HG02642 (cell line): ENCODE measurements around the gene CEMIP.
"Not testable (repeated sequence)": the region's sequence is repeated elsewhere in the genome, so short reads cannot be mapped to it uniquely, and the experiment has no call there.

Experiments used
- ATAC-seq: cut with Tn5 transposase; IDR thresholded peaks from one replicate; pipeline ENCODE4 v1.9.1; 2021; ENCODE audit warnings: mild to moderate bottlenecking; ENCODE audit not compliant: unreplicated experiment, poor library complexity

Gene CEMIP

DNA sequence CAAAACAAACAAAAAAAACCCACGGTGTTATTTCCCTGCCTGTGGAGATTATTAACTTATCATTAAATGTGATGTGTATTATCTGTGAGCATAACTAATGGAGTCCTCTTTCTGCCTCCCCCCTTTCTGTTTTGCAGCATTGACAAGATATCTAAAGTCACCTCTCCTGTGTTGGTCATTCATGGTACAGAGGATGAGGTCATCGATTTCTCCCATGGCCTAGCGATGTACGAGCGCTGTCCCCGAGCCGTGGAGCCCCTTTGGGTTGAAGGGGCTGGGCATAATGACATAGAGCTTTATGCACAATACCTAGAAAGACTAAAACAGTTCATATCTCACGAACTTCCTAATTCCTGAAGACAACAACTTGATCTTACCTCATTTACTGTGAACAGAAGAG lies 25.2 kb upstream of the CEMIP start:
- ATAC-seq: no peak

DNA sequence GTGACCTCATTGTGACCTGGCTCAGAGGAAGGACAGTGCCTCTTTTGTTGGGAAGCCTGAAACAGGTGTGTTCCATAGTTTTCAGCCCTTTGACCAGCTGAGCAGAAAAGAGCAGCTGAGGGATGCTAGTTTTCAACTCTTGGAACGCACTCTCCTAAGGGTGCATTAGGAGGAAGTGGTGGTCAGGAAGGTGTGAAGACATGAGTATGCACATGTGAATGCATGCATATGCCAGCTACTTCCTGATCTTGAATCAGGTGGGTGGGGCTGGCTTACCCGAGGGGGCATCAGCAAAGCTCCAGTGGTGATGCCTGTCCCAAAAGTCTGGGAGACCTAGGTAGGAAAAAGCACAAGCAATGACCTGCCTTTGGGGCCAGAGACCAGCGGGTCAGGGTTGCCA lies 23.3 kb upstream of the CEMIP start:
- ATAC-seq: no peak

DNA sequence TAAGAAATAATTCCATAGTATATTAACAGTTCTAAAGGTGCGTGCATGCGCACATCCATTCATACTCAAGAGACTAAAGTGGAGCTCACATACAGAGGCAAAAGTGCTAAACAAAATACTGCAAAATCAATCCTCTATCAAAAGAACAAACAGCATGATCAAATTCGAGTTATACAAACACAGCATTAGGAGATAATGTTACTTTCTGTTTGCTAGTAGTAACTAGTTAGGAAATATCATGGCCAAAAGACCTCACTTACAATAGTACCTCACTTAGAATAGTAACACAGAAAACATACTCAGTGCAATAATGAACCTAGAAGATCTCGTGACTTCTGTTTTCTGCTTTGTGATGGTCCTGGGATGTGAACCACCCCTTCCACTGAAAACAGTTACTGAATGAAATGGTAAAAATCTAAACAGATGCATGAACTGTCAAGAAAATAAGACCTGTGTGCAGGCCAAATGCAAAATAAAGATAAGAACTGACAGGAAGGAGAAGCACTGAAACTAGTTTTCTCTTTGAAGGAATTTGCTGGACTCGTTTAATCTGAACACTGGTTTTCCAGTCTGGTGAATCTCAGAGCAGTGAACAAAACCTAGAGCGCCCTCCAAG lies 20.9 kb upstream of the CEMIP start:
- ATAC-seq: no peak

DNA sequence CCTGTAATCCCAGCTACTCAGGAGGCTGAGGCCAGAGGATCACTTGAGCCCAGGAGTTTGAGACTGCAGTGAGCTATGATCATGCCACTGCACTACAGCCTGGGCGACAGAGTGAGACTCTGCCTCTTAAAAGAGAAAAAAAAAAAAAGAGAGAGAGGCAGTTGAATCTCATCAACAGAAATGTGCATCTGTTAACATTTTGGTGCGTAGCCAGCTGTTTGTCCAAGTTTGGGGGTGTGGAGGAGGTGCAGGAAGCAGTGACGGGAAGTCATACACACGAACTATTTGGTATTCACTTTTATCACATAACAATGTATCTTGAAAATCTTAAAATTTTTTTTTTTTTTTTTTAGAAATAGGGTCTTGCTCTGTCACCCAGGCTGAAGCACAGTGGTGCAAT lies 18.2 kb upstream of the CEMIP start:
- ATAC-seq: no peak

DNA sequence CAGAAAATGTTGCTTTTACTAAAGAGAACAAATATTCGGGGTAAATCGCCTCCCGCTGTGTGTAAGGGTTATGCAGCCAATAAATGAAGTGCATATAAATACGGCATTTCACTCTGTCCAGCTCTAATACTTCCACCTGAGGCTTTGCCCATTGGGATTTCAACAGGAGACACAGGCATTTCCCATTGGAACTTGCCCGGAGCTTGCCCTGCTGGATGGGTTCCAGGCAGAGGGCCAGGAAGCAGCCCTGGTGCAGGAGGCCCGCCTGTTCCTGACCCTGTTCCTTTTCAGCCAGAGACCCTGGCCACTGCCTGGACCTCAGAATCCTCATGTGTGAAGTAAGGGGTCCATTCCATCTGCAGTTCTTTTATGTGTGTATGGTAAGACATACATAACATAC lies 17.4 kb upstream of the CEMIP start:
- no peak for ATAC-seq

DNA sequence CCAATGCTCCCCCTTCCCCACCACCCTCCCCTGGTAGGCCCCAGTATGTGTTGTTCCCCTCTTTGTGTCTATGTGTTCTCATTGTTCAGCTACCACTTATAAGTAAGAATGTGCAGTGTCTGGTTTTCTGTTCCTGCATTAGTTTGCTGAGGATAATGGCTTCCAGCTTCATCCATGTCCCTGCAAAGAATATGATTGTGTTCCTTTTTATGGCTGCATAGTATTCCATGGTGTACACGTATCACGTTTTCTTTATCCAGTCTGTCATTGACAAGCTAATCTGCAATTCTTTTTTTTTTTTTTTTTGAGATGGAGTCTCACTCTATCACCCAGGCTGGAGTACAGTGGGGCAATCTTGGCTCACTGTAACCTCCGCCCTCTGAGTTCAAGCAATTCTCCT lies 15.9 kb upstream of the CEMIP start:
- ATAC-seq: not testable (repeated sequence)

DNA sequence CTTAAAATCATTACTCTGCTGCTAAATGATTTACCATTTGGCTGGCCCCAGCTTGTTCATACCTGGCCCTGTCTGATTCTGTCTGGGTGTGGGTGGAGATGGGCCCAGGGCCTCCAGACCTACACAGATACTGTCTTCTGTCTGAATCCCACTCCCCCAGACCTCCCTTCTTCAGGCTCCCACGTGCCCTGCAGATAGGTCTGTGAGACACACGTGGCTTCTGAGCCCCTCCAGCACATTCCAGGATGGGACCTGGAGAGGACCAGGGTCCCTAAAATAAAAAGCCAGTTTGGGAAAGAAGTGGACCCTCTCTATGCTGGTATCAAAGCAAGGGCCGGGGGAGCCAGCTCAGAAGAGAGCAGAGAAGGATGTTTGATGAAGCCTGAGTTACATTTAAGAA lies 14.6 kb upstream of the CEMIP start:
- ATAC-seq: no peak

DNA sequence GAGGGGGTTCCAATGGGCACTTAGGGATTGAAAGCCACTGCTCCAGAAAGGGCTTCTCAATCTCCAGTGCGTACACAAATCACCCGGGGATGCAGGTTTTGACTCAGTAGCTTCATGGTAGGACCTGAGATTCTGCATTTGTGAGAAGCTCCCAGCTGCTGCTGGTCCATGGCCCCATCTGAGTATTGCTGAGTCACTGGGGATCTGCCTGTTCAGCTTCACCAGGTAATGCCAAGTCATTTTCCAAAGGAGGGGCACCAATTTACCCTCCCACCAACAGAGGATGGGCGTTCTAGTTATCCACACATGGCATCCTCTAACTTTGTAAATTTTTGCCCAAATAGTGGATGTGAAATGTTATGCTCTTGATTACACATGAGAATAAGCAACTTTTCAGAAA lies 12.9 kb upstream of the CEMIP start:
- ATAC-seq: no peak

DNA sequence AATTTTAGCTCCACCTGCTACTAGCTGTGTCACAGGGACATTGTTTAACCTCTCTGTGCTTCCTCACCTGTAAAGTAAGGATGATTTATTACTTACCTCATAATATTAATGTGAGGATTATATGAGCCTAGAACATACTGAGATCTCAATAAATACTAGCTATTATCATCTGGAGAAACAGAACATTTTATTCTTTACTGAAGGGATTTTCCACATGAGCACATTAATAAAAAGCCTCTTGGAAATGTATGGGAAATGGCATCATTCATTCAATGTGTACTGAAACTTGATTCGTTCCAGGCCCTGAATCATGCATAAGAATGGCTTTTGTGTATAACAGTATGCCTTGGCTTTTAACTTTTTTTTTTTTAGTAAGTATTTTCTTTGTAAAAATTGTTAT lies 11.0 kb upstream of the CEMIP start:
- ATAC-seq: no peak

DNA sequence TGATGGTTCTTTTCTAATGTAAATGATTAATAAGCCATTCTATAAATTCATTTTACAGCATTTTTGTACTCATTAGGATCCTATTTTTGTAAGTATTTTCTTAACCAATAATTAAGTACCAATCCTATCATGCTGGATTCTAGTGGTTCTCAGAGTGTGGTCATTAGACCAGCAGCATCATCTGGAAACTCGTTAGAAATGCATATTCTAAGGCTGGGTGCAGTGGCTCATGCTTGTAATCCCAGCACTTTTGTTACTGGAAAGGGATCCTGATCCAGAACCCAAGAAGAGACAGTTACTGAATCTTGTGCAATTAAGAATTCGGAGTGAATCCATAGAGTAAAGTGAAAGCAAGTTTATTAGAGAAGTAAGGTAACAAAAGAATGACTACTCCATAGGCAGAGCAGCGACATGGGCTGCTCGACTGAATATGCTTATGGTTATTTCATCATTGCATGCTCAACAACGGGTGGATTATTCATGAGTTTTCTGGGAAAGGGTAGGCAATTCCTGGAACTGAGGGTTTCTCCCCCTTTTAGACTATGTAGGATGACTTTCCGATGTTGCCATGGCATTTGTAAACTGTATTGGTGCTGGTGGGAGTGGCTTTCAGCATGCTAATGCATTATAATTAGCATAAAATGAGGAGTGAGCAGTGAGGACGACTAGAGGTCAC lies 9.9 kb upstream of the CEMIP start:
- no peak for ATAC-seq

DNA sequence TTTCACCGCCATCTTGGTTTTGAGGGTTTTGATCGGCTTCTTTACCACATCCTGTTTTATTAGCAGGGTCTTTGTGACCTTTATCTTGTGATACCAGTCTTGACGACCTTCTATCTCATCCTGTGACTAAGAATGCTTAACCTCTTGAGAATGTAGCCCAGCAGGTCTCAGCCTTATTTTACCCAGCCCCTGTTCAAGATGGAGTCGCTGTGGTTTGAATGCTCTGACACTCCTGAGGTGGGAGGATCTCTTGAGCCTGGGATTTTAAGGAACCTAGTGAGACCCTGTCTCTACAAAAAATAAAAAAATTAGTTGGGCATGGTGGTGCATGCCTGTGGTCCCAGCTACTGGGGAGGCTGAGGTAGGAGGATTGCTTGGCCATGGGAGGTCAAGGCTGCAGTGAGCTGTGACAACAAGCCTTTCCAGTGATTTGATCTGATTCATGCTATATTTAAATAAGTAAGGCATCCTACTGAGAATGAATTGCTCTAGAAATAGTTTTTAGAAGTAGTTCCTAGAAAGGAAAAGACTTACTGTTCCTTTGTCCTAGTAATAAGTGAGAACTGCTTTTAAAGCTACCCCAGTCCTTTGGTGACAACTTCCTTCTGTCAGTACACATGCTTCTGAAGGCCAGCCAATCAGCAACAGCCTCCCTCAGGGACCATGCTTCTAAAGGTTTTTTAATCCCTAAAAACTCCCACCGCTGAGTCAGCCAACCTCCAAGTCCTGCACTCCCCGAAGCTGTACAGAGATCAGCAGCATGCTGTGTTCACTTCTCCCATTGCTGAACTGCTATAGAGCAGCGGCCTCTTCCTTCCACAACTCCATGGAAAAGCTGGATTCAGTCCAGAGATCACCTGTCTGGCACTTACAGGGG lies 9.1 kb upstream of the CEMIP start:
- no peak for ATAC-seq

DNA sequence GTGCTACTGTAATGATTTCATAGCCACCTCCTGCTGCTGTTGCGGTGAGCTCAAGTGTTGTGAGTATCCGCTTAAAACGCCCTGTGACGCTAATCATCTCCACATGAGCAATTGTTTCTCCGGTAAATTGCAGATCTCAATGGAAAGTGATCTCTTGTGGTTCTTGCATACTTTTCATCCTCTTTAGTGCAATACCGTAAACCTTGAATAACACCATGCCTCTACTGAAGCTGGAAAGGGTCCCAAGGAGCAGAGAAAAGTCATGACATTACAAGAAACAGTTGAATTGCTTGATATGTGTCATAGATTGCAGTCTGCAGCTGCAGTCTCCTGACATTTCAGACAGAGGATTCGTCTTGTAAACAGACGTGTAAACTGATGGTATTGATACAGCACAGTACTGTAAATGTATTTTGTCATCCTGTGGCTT lies 6.0 kb upstream of the CEMIP start:
- ATAC-seq: no peak

DNA sequence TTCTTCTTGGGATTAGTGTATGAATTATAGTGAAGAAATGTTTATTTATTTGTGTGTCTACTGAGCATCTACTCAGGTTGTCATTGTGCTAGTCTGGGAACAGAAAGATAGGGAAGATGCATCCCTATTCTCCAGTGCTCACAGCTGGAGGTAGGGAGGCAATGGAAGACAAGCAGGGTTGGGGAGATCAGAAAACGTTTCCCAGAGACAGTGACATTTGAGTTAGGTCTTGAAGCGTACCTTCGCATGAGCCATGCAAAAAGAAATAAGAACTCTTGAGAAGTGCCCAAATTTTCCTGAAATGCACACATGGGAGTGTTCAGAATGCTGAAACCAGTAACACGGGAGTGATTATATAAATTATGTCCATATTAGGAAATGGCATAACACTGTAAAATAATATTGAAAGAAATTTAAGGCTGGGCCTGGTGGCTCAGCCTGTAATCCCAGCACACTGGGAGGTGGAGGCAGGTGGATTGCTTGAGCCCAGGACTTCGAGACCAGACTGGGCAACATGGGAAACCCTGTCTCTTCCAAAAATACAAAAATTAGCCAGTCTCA lies 5.3 kb upstream of the CEMIP start:
- no peak for ATAC-seq

DNA sequence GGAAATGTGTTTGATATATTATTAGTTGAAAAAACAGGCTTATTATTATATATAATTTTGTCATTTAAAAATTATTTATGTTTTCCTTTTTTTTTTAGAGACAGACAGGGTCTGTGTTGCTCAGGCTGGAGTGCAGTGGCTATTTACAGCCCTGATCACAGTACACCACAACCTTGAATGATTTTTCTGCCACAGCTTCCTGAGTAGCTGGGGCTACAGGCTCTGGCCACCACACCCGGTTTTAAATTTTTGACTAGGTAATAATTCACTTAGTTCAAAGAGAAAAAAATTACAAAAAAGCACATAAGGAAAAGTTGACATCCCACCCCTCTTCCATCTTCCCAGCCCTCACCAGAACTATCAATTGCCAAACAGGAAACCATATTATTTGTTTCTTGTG lies 4.7 kb upstream of the CEMIP start:
- ATAC-seq: no peak

DNA sequence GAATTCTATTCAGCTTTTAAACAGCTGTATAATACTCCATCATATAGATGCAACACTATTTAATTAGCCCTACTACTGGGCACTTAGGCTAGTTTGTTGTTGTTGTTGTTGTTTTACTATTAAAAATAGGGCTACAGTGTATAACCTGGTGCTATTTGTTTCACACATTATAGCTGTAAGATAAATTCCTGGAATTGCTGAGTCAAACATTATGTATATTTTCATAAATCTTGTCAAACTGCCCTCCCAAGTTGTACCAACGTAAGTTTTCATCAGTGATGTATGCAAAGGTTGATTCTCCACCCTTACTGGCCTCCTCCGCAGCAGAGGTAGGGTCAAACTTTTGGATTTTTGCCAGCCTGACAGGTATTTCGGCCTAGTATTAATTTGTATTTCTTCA lies 3.8 kb upstream of the CEMIP start:
- ATAC-seq: no peak

DNA sequence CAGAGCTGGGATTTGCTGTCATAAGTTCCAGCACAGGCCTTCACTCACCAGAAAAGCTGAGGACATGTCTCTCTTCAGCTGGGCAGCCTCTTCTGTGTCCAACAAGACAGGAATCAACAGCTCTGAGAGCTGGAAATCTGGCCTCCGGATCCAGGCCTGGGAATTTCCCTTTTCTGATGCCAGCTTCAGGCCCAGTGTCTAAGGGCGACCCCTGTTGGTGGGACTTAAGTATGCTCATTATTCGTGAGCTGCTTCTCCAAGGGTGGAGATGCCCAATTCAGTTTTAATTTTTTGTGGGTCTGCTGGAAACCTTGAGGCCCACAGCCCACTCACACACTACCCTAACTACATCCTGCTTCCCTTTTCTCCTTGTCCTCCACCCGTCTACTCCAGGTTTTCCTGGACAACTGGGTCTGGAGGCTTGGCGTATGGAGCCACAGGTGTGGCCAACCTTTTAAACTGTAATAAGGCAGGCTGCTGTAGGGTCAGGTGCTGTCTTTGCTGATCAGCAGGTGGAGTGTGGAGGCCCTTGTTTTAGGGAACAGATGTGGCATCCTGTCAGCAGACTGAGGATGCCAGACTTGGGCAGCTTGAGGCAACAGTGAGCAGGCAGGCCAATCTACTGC lies 2.6 kb upstream of the CEMIP start:
- no peak for ATAC-seq

DNA sequence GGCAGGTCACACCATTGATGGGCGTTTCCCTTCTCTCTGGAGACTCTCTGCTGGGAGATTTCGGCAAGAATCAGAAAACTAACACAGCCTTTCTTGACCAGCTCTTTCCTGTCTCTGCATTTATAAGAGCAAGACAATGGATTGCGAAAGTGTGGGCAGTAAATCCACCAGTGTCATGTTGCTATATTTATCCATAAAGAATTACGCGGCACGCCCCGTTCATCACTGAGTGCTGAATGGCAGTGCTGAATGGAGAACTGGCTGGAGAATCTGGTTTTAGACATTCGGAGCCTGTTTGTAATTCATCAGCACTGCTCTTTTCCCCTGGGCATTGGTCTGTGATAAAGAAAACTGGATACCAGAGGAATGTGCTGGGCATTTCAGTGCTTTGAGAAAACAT lies 2.0 kb upstream of the CEMIP start:
- no peak for ATAC-seq

DNA sequence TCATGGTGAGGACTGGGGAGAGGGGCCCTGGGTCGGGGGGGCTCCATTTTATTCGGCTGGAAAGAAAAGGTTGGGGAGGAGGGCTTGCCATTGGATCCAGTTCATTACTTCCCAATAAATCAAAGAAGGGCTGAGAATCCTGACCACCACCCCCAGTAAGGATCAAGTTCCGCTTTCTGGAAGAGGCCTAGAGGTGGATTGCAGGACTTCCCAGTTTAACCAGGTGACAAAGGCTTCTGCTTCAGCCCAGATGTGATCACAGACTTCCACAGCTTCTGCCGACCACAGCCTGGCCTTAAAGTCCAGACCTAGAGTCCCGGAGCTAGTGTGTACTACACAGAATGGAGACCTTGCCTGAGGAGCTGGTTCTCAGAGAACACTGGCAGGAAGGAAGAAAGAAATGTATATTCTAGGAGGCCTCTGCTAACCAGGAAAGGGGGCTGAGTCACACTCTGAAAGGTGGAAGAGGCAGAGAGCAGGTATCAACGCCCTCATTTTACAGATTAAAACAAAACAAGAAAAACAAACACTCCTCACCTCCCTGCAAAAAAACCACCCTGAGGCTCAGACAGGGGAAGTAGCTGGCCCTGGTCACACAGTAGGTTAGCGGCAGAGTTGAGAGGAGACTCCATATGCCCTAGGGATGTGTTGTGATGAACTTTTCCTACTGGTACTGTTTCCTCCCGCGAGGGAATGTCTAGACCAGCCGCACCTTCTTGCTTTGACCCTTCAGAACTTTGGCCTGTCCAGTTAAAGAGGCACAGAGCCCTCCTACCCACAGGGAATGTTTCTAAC lies 1.1 kb upstream of the CEMIP start:
- ATAC-seq: no peak

DNA sequence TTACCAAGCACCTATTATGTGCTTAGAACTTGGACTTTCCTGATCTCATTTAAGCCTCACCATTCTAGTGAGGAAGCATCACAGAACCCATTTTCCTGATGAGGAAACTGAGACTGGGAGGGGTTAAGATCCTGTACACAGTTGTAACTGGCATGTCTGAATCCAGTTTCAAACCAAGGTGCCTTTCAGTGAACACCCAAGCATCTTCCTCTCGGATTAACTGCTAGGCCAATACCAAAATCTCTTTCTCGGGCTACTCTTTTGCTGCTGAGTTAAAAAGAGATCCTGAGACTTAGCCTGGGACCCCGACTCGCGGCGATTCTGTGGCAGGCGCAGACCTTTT lies 578 bp upstream of the CEMIP start:
- ATAC-seq: no peak
